GM21447 (cell line): ENCODE measurements around the gene UBE3B.

ENCODE experiments used
- ATAC-seq: cut with Tn5 transposase; IDR thresholded peaks from one replicate; pipeline ENCODE4 v1.9.1; 2021; ENCODE audit not compliant: unreplicated experiment

The UBE3B gene

DNA sequence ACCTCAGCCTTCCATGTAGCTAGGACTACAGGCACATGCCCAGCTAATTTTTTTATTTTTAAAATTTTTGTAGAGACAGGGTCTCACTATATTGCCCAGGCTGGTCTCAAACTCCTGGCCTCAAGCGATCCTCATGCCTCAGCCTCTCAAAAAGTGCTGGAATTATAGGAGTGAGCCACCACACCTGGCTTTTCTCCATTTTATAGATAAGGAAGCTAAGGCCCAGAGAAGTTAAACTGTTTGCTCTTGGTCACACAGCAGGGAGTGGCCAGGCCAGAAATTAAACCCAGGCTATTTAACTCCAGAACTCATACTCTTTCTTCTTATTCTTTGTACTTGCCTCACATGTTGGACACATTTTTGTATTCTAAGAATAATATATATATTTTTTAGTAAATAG, 16.5 kb downstream of the UBE3B start:
- ATAC-seq, result no peak

DNA sequence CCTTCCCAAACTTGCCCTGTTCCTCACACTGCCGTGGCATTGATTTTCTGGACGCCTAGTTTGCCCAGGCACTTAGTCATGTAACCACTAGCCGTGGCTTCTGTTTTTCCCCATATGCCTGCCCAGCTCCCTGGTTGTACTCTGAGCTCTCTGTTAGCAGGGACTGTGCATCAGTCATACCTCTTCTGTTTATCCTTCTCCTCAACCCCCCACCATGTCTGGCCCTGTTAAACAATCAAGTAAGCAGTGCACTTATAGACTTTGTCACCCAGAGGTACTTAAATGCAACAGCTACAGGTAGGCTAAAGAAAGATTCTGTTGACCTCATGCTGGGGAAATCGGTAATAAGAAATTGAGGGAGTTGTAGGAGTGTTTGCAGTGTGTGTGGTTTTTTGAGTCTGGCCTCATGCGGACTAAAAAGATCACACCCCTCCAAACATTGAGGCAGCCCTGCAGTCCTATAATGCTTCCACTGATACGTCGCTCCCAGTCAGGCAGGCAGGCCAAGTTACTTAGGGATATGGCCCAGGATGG, 17.0 kb downstream of the UBE3B start:
- no peak for ATAC-seq

DNA sequence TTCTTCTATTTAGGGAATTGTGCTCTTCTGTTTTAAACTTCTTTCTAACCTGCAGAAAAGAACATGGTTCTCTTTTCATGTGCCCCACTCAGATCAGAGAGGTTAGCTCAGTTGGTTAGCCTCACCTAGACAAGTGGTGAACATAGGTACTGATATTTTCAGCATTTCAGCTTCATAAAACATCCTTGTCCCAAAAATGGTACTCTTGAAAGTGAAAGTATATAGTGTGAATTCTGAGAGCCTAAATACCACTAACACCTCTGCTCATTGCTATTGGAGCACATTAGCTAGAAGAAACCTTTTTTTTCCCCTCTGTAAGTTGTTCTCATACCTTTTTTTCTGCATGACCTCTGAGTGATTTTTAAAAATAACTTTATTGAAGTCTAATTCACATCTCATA, 17.6 kb downstream of the UBE3B start:
- ATAC-seq, result no peak

DNA sequence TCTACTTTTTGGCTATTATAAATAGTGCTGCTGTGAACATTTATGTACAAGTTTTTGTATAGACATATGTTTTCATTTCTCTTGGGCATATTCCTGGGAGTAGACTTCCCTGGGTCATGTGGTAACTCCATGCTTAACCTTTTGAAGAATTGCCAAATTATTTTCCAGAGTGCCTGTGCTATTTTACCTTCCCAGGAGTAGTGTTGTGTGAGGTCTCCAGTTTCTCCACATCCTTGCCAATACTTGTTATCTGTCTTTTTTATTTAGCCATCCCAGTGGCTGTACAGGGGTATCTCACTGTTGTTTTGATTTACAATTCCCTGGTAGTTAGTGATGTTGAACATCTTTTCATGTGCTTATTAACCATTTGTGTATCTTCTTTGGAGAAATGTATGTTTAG, 18.9 kb downstream of the UBE3B start:
- no peak for ATAC-seq

DNA sequence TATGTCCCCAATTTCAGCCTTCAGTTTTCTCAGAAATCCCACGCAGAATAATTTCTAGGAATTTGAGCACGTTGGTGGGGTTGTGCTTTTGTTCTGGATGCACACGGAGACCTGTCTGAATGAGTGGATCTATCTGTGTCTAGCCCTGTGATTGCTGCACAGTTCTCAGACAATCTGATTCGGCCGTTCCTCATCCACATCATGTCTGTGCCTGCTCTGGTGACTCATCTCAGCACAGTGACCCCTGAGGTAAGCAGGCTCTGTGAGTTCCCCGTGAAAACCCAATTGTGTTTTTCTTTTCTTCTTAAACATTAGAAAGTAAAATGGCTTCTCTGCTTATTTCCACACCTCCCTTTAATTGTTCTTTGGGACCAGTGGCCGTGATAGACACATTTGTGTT, 20.2 kb downstream of the UBE3B start:
- ATAC-seq, result no peak

DNA sequence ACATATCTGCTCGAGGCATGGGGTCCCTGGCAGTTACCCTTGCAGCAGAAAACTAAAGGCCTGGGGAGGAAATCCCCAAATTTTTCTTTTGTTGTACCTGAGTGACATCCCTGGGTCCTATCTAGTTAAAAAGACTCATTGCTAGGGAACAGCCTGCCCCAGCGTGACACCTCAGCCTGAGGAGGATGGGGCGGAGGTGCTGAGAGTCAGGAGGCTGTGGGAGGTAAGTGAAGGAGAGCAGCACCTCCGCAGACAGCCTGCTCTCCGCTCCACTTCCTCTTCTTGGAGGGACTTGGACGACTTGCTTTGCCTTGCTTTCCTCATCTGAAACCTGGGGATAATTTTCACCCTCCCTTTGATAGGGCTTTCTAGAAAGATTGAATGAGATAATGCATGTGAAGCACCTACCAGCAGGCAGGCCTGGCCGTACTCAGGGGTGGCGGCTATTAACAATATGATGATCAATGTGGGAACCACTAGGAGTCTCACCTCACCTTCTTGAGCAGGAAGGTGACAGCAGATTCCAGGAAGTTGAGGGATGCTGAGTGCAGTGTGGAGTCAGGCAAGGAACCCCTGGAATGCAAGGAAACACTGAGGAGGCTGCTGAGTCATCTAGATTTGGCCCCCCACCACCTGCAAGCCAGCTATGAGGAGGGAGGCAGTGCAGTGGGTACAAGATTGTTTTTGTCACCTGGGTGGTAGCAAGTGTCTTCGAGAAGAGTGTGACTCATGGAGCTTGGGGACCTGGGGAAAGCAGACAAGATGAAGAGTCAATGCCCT, 23.2 kb downstream of the UBE3B start:
- ATAC-seq, result no peak

DNA sequence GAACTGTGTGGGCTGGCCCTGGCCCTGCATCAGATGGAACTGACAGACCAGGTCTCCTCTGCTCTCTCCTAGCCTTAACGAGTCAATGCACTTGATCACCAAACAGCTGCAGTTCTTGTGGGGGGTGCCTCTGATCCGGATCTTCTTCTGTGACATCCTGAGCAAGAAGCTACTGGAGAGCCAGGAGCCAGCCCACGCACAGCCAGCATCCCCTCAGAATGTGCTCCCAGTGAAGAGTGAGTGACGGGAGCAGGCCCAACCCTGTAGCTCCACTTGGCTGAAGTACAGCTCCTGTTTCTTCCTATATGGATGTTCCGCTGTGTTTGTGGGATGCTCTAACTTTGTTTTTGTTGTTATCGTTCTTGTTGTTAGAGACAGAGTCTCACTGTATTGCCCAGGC, 23.9 kb downstream of the UBE3B start:
- ATAC-seq, result no peak

DNA sequence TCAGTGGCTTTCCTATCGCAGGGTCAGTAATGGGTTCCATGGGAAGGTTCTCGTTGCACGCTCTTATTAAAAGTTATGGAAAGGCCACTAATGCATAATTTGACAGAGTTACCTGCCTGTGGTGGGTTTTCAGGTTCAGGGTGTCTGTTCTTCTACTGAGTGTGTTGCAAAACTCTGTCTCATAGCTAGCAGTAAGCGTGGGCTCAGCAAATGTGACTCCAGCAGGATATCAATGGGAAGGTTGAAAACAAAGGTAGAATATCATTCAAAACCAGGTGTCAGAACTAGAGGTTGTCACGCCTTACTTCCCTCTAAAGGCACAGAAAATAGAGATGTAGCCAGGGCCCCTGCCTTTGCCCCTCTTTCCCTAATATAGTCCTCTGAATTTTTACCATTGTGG, 24.9 kb downstream of the UBE3B start:
- no peak for ATAC-seq

DNA sequence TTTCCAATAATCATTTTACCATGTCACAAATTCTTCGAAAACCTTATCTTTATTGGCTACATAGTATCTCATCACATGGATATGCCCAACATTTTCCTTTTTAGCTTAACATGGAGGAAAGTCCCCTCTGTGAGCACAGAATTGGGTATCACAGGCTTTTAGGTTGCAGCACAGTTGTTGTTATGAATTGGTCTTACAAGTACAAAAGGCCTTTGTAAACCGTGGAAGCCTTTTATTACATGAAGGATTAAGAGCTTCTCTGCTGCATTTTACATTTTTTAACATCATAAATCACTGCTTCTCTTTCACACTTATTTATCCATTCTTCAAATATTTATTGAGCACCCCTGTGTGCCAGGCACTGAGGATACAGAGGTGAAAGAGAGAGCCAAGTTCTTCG, 26.2 kb downstream of the UBE3B start:
- no peak for ATAC-seq

DNA sequence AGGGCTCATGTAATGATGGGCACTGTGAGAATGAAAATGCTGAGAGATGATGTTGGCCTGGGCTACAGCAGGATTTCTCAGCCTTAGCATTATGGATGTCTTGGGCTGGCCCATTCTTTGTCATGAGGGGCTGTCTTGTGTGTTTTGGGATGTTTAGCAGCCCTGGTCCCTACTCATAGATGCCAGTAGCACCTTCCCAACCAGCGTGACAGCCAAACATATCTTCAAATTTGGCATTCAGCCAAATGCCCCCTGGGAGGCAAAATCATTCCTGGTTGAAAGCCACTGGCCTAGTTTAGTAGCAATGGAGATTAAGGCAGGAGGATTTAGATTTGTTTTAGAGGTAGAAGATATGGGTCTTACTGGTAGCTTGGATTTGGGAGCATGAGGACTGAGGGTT, 26.6 kb downstream of the UBE3B start:
- no peak for ATAC-seq

DNA sequence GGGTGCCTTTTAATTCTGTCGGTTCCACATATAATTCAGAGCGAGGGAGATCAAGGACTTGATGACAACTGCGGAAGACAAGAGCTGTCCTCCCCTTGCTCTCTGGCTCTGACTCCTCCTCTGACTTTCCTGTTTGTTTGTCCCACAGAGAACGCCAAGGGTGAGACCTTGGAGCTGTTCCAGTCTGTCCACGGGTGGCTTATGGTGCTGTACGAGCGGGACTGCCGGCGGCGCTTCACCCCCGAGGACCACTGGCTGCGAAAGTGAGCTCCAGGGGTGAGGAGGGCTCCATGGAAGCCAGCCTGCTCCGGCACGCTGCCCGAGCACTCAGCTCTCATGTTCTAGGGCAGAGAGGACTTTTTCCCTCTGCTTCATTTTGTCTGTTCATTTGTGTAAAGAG, 32.8 kb downstream of the UBE3B start:
- ATAC-seq, result no peak

DNA sequence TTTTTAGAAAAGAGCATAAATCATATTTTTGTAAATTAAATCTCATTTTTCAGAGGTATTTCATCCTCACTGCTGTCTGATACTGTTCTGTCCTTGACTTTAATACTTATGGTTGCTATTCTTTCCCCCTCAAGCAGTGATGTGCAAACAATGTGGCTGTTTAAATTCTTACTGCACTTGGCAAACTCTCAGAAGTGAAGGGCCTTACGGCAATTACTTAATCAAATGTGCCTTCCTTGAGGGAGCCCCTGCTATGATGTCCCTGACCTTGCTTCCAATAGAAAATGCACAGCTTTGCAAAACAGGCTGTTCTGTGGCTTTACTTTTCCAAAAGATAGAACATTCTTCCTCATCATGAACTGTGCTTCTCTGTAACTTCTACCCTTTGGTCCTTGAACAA, 35.2 kb downstream of the UBE3B start:
- no peak for ATAC-seq

DNA sequence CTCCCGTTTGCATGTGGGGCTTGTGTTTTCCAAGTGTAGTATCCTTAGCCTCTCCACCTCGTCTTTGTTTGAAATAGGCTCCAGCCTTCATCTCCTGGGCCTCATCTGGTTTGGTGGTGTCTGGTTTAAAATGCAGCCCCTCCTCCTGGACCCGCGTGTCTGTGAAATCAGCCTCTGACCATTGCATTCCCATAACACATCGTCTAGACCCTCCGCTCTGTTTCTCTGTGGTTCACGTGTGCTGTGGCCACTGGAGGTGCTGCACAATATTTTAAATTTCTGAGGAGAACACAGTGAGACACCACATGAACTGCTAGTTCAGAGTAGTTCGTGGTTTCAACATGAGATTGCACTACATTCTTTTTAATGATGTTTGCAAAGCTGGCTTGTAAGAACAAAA, 35.6 kb downstream of the UBE3B start:
- ATAC-seq, result no peak

DNA sequence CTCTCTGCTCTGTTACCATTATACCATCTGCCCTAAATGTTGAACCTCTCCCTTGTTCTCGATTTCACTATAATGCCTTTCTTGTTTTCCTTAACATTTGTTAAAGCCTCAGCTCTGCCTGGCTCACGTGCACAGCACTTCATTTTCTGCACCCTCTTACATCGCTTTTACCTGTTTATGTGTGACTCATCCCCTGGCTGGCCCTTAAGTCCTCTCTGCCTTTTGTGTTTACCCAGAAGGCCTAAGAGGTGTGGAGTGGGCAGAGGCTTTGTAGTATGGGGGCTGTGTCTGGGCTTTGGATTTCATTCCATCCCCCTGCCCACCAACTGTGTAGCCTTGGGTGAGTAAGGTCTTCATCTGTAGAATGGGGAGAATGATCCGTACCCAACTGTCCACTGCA, 36.5 kb downstream of the UBE3B start:
- ATAC-seq, result no peak

DNA sequence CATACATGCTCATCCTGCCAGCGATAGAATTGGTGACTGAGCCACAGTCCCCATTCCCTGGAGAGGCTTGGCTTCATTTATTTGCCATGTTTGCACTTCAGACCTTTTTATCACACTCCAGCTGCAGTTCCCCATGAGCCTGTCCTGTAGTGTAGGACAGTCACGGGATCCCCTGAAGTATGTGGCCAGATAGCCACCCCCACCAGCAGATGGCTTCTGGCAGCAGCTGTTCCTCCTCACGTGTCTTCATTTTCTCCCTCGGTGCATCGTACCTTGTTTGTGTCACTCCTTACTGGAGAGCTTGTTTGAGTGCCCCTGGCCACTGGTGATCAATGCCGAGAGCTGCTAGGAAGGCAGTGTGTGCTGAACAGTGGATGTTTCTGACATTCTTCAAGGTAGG, 40.2 kb downstream of the UBE3B start:
- no peak for ATAC-seq

DNA sequence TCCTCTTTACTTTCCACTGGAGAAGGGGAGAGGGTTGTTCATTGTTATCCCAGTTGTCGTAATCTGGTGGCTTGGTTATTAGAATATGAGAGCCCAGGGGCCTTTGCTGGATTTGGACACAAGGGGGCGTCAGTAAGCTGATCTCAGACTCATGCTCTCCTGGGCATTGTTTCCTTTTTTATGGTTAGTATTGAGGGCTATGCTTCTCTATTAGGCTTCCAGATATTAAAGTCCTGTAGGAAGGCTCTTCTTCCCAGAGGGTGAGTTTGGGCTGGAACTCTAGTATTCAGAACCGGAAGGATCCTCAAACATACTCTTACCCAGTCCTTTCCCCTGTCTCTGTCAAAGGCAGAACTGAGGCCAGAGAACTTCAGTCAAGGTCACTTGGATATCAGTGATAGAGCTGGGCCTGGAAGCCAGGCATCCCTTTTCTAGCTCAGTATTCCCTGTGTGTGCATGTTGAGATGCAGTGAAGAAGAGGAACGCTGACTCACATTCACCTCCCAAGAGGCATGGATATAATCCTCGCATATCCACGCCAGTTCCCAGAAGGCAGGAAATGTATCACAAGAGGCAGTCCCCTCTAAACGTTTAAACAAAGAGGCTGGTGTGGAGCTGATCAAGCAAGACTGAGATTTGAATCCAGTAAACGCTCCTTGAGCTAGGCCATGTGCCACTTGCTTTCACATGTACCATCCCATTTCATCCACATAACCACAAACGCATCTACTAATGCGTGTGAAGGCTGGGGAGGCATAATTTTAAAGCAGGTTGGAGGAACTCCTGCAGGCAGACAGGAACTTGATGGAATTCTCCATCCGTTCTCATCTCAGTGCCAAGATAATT, 41.6 kb downstream of the UBE3B start:
- ATAC-seq, result no peak

DNA sequence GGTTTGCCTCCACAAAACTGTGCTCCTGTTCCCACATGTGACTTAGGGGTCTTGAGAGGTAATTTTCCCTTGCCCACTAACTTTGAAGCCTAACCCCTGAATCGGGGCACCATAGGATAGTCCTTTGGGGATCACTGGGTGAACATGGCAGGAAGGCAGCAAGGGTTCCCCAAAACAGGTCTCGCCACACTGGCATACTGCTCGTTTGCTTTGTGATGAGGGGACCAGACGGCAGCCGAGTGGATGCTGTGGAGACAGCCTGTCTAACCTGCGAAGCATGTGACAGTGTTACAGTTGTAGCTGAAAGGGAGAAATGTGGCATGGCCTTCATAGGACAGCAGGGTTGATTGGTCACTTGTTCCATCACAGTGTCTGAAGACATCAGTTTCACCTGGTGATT, 42.4 kb downstream of the UBE3B start:
- no peak for ATAC-seq

DNA sequence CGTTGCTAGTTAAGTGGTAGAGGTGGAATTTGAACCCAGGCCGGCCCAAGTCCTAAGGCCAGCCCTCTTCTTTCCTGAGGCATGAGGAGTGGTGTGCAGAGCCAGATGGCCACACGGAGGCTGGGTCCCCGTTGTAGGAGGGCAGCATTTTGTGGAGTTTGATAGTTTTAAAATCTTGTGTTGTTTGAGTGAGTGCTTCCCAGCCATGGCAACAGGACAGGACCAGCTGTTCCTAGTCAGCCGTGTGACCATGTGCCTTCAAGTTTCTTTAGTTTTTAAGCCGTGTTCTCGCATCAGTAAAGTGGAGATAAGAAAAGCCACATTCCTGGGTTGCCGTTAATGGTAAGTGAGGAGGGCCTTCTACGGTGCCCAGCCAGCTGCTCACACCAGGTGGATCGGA, 44.4 kb downstream of the UBE3B start:
- no peak for ATAC-seq

DNA sequence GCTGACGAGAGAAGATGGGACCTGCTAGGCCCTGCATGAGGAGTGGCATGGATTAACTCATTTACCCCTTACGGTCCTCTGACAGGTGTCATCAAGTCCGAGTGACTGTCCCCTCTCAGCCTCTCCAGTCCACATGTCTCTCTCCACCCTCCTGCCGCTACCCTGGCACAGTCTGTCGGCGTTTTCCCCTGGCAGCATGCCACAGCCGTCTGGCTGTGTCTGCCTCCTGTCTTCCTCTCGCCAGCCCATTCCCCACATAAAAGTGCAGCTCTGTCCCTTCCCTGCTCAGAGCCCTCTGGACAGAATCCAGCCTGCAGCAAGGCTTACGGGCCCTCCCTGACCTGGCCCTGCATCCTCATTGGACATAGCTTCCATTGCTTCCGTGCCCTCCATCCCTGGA, 45.6 kb downstream of the UBE3B start:
- no peak for ATAC-seq

DNA sequence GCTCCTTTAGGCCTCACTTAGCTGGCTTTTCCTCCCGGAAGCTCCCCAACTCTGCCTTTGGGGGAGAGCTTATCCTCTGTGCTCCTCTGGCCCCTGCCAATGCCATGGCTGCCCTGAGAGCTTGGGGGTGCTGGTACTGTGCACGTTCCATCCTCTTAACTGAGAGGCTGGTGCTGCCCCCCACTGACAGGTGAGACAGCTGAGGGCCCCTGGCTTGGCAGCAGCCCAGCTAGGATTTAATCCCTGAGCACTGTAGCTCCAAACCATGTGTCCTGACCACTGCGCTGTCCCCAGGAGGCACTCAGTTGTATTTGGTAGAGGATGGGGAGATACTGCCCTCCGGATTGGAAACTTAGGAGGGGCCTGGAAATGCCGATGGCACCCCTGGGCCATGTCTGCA, 46.1 kb downstream of the UBE3B start:
- ATAC-seq, result no peak

DNA sequence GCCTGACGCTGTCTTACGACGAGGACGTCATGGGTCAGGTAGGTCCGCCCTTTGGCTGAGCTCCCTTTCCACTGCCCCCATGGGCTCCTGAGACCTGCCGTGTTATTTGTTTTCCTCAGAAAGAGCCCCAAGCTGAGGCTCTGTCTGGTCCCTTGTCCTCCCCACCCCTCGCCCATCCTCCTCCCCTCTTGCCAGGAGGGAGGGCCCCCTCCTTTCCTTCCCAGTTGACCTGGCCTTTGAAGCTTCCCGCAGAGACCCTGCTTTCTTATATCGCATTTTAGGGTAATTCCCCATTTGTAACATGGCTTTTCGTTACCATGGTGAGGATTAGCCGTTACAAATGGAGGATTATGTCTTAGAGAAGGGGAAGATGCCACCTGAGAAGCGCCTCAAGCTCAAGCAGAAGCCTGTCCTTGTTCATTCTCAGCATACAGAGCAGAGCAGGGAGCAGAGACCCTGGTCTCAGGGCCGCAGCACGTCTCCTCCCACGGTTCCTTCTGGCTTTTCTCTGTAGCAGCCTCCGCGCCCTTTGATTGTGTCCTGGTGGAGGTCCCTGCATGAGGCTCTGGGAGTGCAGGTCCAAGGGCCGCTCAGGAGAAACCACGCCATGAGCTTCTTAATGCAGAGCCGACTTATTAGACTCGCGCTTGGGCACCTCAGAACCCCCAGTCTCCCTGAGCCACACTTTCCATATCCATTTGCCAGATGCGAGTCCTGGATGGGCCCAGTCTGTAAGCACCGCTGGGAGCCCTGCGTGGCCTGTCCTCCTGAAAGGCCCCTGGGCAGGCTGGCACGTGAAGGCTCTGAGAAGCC, 47.2 kb downstream of the UBE3B start:
- no peak for ATAC-seq

DNA sequence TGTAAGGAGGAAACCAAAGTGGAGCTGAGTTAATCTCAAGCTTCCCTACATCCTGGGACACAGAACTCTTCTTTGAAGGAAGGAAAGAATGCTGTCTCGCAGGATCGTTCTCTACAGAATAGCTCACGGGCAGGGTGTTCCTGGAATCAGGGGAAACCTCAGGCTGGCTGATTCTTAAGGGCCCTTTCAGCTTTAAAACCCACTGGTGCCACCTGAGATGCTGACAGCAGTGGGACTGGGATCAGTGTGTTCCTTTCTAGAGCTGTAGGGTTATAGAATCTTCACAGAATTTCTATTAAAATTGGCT, 47.8 kb downstream of the UBE3B start:
- no peak for ATAC-seq
